OCI-LY7 (cell line): Measurements from ENCODE around the gene RPRML.

Source experiments
- CTCF ChIP-seq: fragments of 200-600 bp; sonication (generic); conservative IDR thresholded peaks from 2 replicates; pipeline ENCODE4 v1.5.1; 2014; ENCODE audit warnings: mild to moderate bottlenecking, antibody characterized with exemption, low read length, moderate library complexity, mixed read lengths
- EZH2phosphoT487 ChIP-seq: fragments of 200-600 bp; sonication (generic); IDR thresholded peaks from 2 replicates; pipeline ENCODE4 v1.6.1; 2018; ENCODE audit warnings: low read depth, borderline replicate concordance, mild to moderate bottlenecking, mixed run types, antibody characterized with exemption, low read length, moderate library complexity, mixed read lengths

GRCh38 chr17:46989637-46990431 lies 10.8 kb upstream of the RPRML start:
- TF ChIP-seq CTCF: no peak
- TF ChIP-seq EZH2phosphoT487: no peak
